OCI-LY7 (cell line): ENCODE results near the gene MTUS2.

Experiments
- EZH2phosphoT487 ChIP-seq: fragments of 200-600 bp; sonication (generic); IDR thresholded peaks from 2 replicates; pipeline ENCODE4 v1.6.1; 2018; ENCODE audit warnings: low read depth, borderline replicate concordance, mild to moderate bottlenecking, mixed run types, antibody characterized with exemption, low read length, moderate library complexity, mixed read lengths
- TF ChIP-seq, protein P1 (sequence below): fragments of 200-600 bp; sonication (generic); conservative IDR thresholded peaks from 2 replicates; pipeline ENCODE4 v1.5.1; 2014; ENCODE audit warnings: mild to moderate bottlenecking, antibody characterized with exemption, low read length, moderate library complexity, mixed read lengths

DNA sequence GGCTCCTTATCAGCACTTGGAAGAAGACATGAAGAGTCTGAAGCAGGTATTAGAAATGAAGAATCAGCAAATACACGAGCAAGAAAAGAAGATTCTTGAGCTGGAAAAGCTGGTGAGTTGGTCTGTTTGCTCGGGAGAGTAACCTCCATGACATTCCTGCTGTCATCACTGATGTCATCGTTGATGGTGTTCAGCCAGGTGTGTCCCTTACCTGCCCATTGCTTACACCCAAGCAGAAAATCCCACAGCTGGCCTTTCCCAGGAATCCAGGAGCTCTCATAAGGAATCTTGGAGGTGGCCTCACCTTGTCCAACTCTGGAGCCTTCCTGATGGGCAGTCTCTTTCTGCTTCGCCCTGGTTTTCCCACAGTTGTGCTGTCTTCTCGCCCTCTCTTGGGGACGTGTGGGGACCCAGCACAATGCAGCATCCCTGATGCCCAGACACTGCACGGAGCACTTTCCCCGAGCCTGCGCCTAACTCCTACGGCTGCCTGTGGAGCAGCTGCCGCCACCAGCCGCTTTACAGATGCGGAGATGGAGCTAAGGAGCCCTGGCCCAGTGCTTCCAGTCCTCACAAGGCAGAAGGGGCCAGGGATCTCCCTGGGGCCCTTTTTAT lies 678.4 kb downstream of the MTUS2 start:
- TF ChIP-seq, protein P1, sequence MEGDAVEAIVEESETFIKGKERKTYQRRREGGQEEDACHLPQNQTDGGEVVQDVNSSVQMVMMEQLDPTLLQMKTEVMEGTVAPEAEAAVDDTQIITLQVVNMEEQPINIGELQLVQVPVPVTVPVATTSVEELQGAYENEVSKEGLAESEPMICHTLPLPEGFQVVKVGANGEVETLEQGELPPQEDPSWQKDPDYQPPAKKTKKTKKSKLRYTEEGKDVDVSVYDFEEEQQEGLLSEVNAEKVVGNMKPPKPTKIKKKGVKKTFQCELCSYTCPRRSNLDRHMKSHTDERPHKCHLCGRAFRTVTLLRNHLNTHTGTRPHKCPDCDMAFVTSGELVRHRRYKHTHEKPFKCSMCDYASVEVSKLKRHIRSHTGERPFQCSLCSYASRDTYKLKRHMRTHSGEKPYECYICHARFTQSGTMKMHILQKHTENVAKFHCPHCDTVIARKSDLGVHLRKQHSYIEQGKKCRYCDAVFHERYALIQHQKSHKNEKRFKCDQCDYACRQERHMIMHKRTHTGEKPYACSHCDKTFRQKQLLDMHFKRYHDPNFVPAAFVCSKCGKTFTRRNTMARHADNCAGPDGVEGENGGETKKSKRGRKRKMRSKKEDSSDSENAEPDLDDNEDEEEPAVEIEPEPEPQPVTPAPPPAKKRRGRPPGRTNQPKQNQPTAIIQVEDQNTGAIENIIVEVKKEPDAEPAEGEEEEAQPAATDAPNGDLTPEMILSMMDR, result no peak
- TF ChIP-seq EZH2phosphoT487, result no peak
